Inflammatory macrophage treated with lipopolysaccharide for 1 hour (primary cell): ENCODE measurements around the gene C22orf15.
A peak's percentile ranks its signal among the peaks of the same experiment; 100 is the strongest.
"Not testable (repeated sequence)": the region's sequence is repeated elsewhere in the genome, so short reads cannot be mapped to it uniquely, and the experiment has no call there.

ENCODE experiments used
- DNase-seq, 2 donors: peaks; one replicate each; pipeline ENCODE4 v3.0.0-alpha.2; 2020 to 2022

The C22orf15 gene

GRCh38 chr22:23762842-23763578 is at the start of gene C22orf15:
Gene C22orf15, plus strand, starts transcription at chr22:23762990. Its CDS starts 317 bp downstream, at chr22:23763307.
- no peak for DNase-seq

- no peak for DNase-seq
These were observed 48.8 kb upstream of the C22orf15 start for GRCh38 chr22:23713696-23714595.

- no peak for DNase-seq
These were observed 47.9 kb upstream of the C22orf15 start for GRCh38 chr22:23714596-23715578.

GRCh38 chr22:23715806-23716375 is 46.9 kb upstream of the C22orf15 start:
- peak; percentile 14 to 31 for DNase-seq

- peak; percentile 59 to 83 for DNase-seq
These were observed 45.7 kb upstream of the C22orf15 start for GRCh38 chr22:23716811-23717801.

GRCh38 chr22:23718371-23719165 is 44.2 kb upstream of the C22orf15 start:
- no peak for DNase-seq

GRCh38 chr22:23720855-23721254 is 41.9 kb upstream of the C22orf15 start:
- DNase-seq = no peak

GRCh38 chr22:23722160-23722559 is 40.6 kb upstream of the C22orf15 start:
- DNase-seq = no peak

- no peak for DNase-seq
These were observed 40.1 kb upstream of the C22orf15 start for GRCh38 chr22:23722724-23723123.

GRCh38 chr22:23728108-23728507 is 34.7 kb upstream of the C22orf15 start:
- DNase-seq = not testable (repeated sequence)

GRCh38 chr22:23737696-23738095 is 25.1 kb upstream of the C22orf15 start:
- DNase-seq = no peak

GRCh38 chr22:23742505-23743264 is 20.1 kb upstream of the C22orf15 start:
- DNase-seq = no peak

GRCh38 chr22:23743303-23743705 is 19.5 kb upstream of the C22orf15 start:
- DNase-seq = no peak

- no peak for DNase-seq
These were observed 18.8 kb upstream of the C22orf15 start for GRCh38 chr22:23744001-23744400.

GRCh38 chr22:23744485-23744884 is 18.3 kb upstream of the C22orf15 start:
- no peak for DNase-seq

GRCh38 chr22:23745791-23746190 is 17.0 kb upstream of the C22orf15 start:
- DNase-seq = no peak

GRCh38 chr22:23749841-23750301 is 12.9 kb upstream of the C22orf15 start:
- no peak for DNase-seq

GRCh38 chr22:23750367-23750713 is 12.4 kb upstream of the C22orf15 start:
- DNase-seq = no peak

GRCh38 chr22:23750714-23751440 is 11.9 kb upstream of the C22orf15 start, which contains the start of gene ZNF70:
Gene ZNF70, minus strand, starts transcription at chr22:23751112. Its CDS starts 5,972 bp downstream, at chr22:23745140.
- peak; percentile 65 to 73 for DNase-seq
